Measurements from ENCODE around the gene OR11A1. TPM values are rescaled to one million over a fixed set of nuclear protein-coding genes. Genes with fewer than 3 reads are reported as not detected.

Gene OR11A1
- total and polyA plus RNA-seq, 12 donors, result not detected

GRCh38 chr6:29395331-29395730 is 61.5 kb downstream of the OR11A1 start, which contains the start of gene OR12D2:
TSS of gene OR12D2 (plus strand) at chr6:29395631. CDS start at chr6:29396700, 1,069 bp downstream.
- no peaks in the 10 kb centered on the region for H3K9me3 ChIP-seq
- H3K36me3 ChIP-seq, result no peaks in the 10 kb centered on the region
- H3K4me3 ChIP-seq, result no peak within 1 kb of the TSS
- DNase-seq (no peak), ATAC-seq (no peak)
- no peaks in the 10 kb centered on the region for H3K4me1 ChIP-seq
- TF ChIP-seq CTCF (IDR thresholded peaks at IDR 0.05), result no peak
- intact Hi-C loops (cut with DNase I), result no loop called here
- peaks cover 0 to 16% (median 0%) of the 10 kb centered on the region in 7 donors for H3K27me3 ChIP-seq
- H3K27ac ChIP-seq, result no peak within 1 kb of the TSS

- ATAC-seq, result no peak
- intact Hi-C loops (cut with DNase I), result no loop called here
- no peak overlapping the region for H3K4me3 ChIP-seq
- no peaks in the 10 kb centered on the region for H3K36me3 ChIP-seq
- peaks cover 0 to 14% (median 0%) of the 10 kb centered on the region in 7 donors for H3K27me3 ChIP-seq
- TF ChIP-seq CTCF (IDR thresholded peaks at IDR 0.05), result no peak
- no peaks in the 10 kb centered on the region for H3K4me1 ChIP-seq
- DNase-seq, result no peak
- no peaks in the 10 kb centered on the region for H3K9me3 ChIP-seq
- WGBS, 2 donors, result 42 to 56% methylated on average over 4 of the region's 4 CpGs
- no peak overlapping the region for H3K27ac ChIP-seq
These were observed 68.3 kb downstream of the OR11A1 start for GRCh38 chr6:29388533-29388932.

GRCh38 chr6:29376003-29376402 is 80.9 kb downstream of the OR11A1 start:
- no peaks in the 10 kb centered on the region for H3K9me3 ChIP-seq
- no peaks in the 10 kb centered on the region for H3K4me1 ChIP-seq
- H3K27me3 ChIP-seq, result peaks cover 0 to 5% (median 0%) of the 10 kb centered on the region in 7 donors
- DNase-seq (no peak), ATAC-seq (no peak)
- H3K36me3 ChIP-seq, result no peaks in the 10 kb centered on the region
- TF ChIP-seq CTCF (IDR thresholded peaks at IDR 0.05), result no peak
- no peak overlapping the region for H3K27ac ChIP-seq
- H3K4me3 ChIP-seq, result no peak overlapping the region
- intact Hi-C loops (cut with DNase I), result no loop called here

Other genes with a start within 250 kb of the OR11A1 start
- gene OR14J1, start 155.4 kb downstream of the OR11A1 start, total RNA-seq, result not detected
- not detected for gene OR14J1, start 155.4 kb downstream of the OR11A1 start, polyA plus RNA-seq
- not detected for gene OR5V1, start 88.2 kb downstream of the OR11A1 start, total RNA-seq
- not detected for gene OR5V1, start 88.2 kb downstream of the OR11A1 start, polyA plus RNA-seq
- not detected for gene OR12D3, start 81.8 kb downstream of the OR11A1 start, total RNA-seq
- gene OR12D3, start 81.8 kb downstream of the OR11A1 start, polyA plus RNA-seq, result not detected
- gene OR12D2, start 61.4 kb downstream of the OR11A1 start, total RNA-seq, result not detected
- gene OR12D2, start 61.4 kb downstream of the OR11A1 start, polyA plus RNA-seq, result not detected
- not detected for gene OR12D1, start 42.1 kb downstream of the OR11A1 start, total RNA-seq
- gene OR12D1, start 42.1 kb downstream of the OR11A1 start, polyA plus RNA-seq, result not detected
- not detected for gene OR10C1, start 17.8 kb downstream of the OR11A1 start, total RNA-seq
- gene OR10C1, start 17.8 kb downstream of the OR11A1 start, polyA plus RNA-seq, result not detected
- gene OR2H1, start 84 bp upstream of the OR11A1 start, total RNA-seq, result not detected
- gene OR2H1, start 84 bp upstream of the OR11A1 start, polyA plus RNA-seq, result not detected
- gene MAS1L, start 30.9 kb upstream of the OR11A1 start, total RNA-seq, result not detected
- gene MAS1L, start 30.9 kb upstream of the OR11A1 start, polyA plus RNA-seq, result not detected
- gene UBD, start 102.7 kb upstream of the OR11A1 start, total RNA-seq, result 10 to 100 TPM in 1 of 10 donors, under 1 TPM in 3, not detected in 6; 0.23 to 53.8 (median 0.48) TPM
- under 1 TPM in 1 of 2 donors, not detected in 1; 0.33 TPM for gene UBD, start 102.7 kb upstream of the OR11A1 start, polyA plus RNA-seq
- gene OR2H2, start 128.1 kb upstream of the OR11A1 start, total RNA-seq, result not detected
- gene OR2H2, start 128.1 kb upstream of the OR11A1 start, polyA plus RNA-seq, result not detected
- gene GABBR1, start 176.1 kb upstream of the OR11A1 start, total RNA-seq, result 10 to 100 TPM; 10.2 to 31.0 (median 18.2) TPM
- gene GABBR1, start 176.1 kb upstream of the OR11A1 start, polyA plus RNA-seq, result 10 to 100 TPM; 10.4 to 41.3 TPM
- 10 to 100 TPM in 2 of 10 donors, 1 to 10 TPM in 8; 1.6 to 13.6 (median 3.2) TPM for gene MOG, start 200.0 kb upstream of the OR11A1 start, total RNA-seq
- gene MOG, start 200.0 kb upstream of the OR11A1 start, polyA plus RNA-seq, result 1 to 10 TPM in 1 of 2 donors, under 1 TPM in 1; 0.19 to 3.1 TPM
- gene ZFP57, start 224.1 kb upstream of the OR11A1 start, total RNA-seq, result 10 to 100 TPM in 1 of 10 donors, 1 to 10 TPM in 2, under 1 TPM in 1, not detected in 6; 0.53 to 14.7 (median 6.0) TPM
- gene ZFP57, start 224.1 kb upstream of the OR11A1 start, polyA plus RNA-seq, result under 1 TPM in 1 of 2 donors, not detected in 1; 0.06 TPM